Kasumi-1 (cell line): ENCODE measurements around the gene NDE1.
"Not testable (repeated sequence)": the region's sequence is repeated elsewhere in the genome, so short reads cannot be mapped to it uniquely, and the experiment has no call there.

ENCODE experiments used
- DNase-seq, 2 experiments: peaks; one replicate each; lab custom pipeline; 2025; lab: John Stamatoyannopoulos, UW

NDE1 gene, protein sequence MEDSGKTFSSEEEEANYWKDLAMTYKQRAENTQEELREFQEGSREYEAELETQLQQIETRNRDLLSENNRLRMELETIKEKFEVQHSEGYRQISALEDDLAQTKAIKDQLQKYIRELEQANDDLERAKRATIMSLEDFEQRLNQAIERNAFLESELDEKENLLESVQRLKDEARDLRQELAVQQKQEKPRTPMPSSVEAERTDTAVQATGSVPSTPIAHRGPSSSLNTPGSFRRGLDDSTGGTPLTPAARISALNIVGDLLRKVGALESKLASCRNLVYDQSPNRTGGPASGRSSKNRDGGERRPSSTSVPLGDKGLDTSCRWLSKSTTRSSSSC

DNA sequence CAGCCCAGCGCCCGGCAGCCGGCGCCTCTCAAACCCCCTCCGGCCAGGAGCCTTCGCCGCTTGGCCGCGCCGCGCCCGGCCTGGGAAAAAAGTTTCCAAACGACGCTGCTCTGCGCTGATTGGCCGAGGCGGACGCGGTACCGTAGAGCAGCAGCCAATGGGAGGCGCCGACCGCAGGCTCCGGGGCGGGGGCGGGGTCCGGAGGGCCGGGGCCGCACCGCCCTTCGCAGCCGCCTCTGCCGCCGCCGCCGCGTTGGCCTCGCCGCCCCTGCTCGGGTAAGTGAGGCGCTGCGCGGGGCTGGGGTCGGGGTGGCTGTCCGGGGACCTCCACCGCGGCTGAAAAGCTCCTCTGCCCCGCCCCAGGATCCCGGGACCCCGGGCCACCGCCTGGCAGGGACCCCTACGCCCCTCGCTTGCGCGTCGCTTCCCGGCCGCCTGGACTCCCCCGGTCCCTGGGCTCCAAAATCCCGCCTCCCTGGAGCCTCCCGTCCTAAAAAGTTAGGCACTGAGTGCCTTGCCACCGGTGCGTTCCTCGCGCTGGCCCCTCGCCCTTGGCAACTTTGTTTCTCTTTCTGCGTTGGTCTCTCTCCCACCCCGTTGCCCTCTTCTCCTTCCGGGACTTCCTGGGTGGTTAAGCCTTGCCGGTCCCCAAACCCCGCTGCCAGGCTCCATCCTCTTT, at the start of gene NDE1:
TSS of gene NDE1 (plus strand) at position 227 of the 679 bp plus-strand sequence. CDS start 14,534 bp downstream, outside the sequence.
- peak; percentile 43 to 61 for DNase-seq

DNA sequence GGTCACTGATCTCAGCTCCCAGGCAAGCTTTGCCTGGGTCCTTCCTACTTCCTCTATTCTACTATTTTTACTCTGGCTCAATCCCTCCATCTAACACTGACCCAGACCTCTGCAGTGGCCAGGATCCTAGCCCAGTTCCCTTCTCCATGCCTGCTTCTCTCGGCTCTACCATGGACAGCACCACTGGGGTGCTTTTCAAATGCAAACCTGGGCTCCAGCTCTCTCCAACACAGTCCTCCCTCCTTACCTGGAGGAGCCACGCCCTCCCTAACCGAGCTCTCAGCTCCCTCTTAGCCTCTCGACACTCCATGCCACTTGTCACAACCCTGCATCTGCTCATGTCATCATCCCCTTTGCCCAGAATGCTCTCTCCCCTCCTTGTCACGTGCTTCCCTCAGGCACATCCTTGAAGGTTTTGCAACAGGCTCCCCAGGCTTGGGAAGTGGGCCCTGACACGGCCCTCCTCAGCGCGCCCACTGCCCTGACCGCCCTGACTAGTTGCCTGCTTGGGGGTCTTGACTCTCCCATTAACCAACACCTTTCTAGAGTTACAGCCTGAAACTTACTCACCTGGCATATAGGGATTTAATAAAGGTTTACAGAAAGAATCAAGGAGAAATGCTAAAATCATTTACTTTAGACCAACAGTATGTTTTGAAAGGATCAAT, 48.7 kb upstream of the NDE1 start:
- no peak for DNase-seq

DNA sequence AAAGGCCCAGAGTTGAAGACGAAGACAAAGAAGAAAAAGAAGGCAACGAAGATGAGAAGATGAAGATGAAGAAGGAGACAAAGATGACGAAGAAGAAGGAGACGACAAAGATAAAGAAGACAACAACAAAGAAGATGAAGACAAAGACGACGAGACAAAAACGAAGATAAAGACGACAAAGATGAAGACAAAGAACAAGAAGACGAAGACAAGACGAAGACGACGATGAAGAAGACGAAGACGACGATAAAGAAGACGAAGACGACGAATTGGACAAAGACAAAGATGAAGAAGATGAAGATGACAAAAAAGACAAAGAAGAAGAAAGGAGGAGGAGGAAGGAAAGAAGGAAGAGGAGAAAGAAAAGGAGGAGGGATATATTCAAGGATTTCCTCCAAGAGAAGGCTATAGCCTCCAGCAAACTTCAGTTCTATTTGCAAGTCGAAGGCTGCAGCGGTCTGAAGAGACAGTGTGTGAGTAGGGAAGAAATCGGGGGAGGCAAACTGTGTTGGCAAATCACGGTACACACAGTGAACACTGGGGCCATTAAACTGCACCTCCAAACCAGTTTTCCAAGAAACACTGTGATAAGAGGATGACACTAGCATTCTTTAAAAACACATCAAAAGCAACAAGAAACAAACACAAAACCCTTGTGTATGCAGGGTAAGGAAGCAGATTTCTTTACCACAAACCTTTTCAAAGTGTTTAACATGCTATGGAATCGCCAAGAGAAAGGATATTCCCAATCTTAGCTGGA, 47.6 kb upstream of the NDE1 start:
- no peak for DNase-seq

DNA sequence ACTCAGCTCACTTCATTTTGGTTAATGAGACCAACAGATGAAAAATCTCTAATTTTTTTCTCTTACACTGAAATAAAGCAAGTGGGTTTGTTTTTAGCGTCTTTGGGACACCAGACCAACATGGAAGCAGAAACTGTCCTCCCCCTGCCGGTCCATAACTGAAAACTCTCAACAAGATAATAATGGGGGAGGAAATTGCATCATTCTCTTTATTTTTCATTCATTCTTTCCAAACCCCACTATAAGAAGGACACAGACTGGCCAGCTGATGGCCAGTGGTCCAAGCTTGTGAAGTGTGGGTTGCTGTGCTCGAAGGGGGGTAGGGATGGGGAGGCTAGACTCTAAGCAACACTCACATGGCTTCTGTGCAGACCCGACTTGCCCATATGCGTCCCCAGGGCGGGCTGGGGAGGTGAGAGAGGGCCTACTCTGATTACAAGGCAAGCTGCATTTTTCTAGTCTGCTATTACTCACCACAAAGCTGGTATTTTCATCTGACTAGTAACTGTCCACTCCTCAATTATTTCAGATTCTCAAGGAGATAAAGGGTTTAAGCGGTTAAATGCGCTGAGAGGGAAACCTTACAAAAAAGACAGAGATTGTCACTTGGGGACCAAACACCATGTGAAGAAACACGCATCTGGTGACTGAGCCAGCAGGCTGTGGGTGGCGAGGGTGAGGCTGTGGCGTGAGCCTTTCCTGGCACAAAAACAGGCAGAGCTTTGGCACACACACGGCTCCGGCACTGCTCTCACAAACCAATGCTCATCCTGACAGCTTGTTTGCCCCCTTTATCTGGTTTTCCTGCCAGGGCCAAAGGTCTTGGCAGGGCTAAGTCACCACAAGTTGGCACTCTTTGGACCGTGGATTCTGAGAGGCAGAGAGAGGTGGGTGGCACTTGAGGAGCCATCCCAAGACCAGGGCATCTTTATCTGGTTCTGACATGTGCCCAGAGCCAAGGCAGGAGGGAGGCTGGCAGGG, 45.3 kb upstream of the NDE1 start:
- DNase-seq = no peak

DNA sequence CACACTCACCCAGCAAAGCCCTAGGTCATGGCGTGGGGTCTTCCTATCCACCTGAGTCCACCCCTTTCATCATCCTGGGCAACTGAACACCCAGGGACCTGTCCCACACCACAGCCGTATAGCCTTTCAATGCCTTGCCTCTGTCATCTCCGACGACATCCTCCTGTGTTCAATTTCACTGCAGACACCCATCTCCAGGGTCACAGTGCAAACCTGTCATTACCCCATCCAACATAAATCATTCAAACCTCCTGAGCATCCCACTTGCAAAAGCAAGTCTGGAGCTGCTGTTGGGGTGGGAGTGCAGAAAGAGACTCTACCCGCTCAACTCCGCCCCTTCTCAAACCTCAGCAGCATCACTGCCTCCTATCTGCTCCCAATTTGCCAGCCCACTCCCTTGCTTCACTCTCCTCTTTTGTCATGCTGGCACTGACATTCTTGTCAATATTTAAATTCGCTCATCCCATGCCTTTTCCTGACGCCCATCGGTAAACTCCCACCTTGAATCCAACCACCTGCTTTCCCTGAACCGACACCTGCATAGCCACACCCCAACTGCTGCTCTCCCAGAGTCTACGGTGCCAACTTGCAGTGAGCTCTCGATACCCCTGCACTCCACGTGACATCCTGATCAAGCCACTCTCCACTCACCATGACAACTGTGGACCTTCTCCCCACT, 44.1 kb upstream of the NDE1 start:
- no peak for DNase-seq

DNA sequence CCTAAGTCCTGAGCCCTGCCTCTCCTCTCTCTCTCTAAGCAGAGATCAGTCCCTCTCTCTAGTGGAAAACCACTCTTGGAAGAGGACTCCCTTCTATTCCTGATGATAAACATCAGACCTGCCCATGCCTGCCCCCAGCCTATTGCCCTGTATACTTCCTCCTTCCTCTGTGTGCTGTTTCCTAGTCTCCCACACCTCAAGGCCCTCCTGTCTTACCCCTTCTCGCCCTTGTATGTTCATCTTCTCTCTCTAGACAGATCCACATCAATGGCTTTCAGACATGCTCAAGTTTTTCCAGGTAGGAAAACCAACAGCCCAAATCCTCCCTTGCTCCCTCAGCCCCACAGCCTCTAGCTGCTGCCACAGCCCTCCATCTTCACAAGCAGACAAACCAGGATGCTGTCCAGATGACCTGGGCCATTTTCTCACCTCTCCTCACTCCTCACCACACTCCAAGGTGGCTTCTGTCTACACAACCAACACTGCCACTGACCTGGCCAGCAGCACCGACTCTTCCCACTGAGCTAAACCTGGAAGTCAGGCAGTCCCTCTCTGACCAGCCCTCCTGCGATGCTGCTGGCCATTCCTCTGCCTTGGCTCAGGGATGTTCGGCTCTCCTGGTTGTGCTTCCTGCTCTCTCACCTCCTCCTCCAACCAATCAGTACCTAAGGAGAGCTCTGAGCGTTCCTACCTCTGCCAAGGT, 43.4 kb upstream of the NDE1 start:
- no peak for DNase-seq

DNA sequence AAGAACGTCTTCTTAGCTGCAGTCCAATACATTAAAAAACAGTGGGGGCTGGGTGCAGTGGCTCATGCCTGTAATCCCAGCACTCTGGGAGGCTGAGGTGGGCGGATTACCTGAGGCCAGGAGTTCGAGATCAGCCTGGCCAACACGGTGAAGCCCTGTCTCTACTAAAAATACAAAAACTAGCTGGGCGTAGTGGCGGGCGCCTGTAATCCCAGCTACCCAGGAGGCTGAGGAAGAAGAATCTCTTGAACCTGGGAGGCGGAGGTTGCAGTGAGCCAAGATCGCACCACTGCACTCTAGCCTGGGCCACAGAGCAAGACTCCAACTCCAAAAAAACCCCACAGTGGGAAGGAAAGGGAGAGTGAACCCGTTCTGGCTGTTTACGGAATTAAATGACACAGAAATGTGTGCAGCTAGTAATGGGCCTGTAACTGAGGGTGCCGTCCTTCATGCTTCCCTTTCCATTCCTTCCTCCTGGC, 42.8 kb upstream of the NDE1 start:
- DNase-seq = not testable (repeated sequence)

DNA sequence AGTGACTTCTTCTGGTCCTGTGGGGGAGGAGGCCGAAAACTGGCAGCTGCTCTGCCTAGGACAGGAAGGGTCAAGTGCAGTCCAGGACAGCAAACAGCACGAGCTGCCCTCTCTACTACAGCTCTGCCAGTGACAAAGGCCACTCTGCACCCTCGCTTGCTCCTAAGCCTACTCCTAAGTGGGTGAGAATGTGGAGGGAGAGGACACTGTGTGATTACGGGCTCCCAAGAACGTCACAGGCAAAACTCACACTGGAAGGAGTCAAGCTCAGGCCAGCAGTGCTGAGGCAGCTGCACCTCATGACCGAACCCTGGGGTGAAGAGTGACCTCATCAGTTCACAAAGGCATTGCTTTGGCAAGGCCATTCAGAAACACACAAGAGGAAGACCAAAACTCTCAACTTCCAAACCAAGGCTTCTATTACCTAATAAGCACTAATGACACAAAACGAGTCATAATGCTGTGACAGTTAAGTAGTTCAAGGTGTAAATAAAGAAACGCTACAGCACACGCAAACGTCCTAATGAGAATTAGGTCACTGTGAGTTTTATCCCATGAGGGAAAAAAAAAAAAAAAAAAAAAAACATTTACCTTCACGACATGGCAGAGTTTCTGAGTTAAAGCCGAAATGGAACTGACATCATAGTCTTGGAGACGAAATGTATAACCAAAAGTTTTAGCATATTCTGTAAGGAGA, 42.2 kb upstream of the NDE1 start:
- DNase-seq = no peak

DNA sequence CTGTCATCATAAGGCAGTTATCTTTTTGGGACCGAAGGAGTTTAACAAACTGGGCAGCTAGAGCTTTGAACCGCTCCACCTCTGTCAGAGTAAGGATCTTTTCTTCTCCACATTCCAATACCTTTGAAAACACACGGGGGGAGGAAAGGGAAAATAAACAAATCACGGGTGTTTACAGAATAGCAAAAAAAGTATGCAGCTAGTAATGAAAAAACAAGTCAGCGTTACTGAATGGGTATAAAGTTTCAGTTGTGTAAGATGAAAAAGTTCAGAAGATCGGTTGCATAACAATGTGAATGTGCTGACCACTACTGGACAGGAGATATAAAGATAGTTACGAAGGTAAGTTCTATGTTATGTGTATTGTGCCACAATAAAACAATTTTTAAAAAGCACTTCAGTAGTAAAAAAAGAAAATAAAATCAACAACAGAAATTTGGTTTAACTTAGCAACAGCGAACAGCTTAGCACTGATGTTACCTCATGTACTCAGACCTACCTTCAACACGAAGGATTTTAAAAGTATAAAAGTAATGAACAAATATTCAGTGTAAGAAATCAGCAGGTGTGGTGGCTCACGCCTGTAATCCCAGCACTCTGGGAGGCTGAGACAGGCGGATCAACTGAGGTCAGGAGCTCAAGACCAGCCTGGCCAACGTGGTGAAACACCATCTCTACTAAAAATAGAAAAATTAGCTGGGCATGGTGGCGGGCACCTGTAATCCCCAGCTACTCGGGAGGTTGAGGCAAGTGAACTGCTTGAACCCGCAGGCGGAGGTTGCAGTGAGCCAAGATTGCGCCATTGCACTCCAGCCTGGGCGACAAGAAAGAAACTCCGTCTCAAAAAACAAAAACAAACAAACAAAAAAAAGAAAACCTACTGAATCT, 41.4 kb upstream of the NDE1 start:
- no peak for DNase-seq

DNA sequence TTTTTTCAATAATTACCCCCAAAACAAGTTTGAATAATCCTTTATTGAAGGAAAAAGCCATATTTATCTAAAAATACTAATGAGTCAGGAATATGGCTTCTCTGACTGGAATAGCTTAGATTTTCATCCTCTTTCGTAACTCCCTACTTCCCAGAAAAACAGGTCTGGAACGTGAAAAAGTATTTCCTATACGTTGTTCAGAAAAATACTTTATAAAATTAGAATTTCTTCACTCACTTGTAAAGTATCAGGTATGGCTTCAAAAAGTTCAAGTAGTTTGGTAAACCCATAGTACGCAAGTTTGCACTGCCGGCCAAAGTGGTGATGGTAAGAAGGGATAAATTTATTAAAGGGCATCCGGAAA, 40.8 kb upstream of the NDE1 start:
- no peak for DNase-seq

DNA sequence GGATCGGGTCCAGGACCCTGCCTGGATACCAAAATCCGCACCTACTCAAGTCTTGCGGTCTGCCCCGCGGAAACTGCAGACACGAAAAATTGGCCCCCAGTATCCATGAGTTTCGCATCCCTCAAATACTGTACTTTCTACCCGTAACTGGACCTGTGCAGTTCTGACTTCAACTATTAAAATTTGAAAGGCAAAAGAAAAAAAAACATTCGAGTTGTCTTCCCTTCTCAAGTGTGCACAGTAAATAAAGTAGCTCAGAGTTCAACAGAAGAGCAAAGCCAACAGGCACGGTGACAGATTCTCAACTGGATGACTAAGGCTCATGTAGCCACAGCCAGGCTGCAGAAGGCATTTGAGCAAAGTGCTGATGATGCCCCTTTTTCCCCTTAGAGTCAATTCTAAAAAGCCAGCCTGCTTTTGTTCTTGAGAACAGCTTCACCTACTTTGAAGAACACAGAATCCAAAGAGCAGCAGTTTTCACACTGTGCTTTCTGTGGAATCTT, 39.6 kb upstream of the NDE1 start:
- DNase-seq = no peak

DNA sequence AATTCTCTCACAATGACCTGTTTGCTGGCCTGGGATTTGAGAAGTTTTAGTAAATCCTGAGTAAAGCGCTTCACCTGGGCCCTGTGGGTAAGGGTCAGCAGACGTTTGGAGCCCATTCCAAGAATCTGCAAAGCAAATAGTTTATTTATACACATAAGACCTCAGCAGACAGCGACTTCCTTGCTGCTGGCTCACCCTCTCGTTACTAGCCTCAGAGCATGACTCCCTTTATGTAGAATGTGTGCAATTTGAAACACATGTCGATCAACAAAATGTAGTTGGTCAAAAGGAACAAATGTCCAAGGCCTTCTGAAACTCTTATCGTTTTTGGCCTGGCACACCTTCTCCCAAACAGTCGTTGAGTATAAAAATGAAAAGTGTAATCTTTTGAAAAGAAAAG, 38.4 kb upstream of the NDE1 start:
- no peak for DNase-seq

DNA sequence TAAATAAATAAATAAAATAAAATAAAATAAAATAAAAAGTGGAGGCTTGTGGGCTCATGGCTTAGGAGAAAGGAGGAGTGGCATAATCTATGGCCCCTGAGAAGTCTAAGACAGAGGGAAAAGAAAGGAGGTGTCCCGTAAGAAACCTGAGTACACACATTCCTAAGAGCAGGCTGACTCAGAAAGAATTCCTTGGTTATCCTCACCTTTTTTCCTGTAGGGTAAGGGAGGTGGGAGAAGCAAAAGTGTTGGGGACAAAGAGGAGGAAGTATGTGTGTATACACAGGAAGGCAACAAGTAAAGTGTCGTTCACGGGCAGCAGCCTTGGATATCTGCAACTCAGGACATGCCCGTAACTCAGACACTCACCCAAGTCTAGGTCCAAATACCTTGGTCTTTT, 36.4 kb upstream of the NDE1 start:
- DNase-seq = no peak

DNA sequence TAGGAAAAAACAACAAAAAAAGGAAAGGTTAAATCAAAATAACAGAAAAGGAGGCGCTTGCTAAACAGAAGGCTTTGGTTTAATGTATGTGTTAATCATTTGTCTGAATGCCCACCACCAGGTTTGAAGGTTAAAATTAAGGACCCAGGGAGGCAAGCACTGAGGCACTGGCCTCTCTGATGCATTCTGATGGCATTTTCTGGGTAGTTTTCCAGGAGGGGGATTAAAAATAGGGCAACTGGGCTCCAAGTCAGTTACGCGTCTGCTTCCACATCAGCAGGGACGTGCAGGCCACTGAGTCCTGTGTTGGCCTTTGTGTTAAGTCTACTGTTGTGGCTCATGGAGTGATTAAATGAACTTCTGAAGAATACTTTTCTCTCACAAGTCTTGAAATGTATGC, 34.0 kb upstream of the NDE1 start:
- no peak for DNase-seq

DNA sequence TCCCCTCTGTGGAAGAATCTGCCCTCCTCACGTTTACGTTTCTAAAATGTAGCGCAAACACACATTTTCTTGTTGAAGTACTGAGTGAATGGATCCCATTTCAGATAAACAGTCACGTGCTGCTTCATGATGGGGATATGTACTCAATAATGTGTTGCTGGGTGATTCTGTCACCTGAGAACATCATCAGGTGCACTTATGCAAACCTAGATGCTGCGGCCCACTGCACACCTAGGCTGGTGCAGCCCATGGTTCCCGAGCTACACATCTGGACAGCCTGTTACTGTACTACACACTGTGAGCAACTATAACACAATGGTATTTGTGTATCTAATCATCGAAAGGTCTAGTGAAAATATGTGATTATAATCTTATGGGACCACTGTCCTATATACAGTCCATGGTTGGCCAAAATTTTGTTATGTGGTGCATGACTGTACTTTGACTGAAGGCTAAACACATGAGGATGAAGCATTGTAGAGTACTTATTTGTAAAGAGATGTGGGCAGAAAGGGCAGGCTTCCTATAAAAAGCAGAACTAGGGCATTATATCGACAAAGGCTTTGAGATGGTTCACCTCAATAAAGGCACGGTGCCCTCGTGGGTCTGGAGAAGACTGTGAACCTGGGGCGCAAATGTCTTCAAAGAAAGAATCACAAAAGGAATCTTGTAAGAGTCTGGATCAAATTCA, 33.4 kb upstream of the NDE1 start:
- no peak for DNase-seq

DNA sequence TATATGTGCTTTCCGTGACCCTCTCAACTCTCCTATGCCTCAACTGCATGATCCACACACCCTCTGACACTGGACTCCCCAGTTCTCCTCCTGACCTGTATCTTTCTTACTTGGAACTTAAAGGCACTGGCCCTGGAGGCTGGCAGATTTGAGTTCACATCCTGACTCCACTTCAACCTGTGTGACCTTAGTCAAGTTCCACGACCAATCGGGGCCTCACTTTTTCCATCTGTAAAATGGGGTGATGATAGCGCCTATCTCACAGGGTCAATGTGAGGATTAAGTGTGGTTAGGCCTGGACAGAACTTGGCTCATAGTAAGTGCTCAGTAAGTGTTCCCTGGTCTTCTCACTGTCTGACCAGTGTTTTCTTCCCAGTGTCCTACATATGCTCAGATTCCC, 32.1 kb upstream of the NDE1 start:
- no peak for DNase-seq

DNA sequence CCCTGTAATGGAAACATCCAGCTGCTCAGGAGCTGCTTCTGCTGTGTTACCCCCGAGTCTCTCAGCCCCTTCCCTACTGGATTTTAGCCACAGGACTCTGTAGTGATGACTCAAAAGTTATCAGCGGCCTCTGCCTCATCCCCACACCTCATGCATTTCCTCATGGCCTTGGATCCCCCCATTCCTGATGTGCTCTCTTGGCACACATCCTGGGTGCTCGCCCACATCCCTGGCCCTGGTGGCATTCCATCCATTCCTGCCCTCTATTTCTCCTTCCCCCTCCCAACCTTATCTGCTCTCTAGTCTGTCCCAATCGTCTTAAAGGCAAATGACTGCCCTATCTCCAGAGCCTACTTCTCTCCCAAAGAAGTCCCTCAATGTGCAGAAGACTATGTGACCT, 31.7 kb upstream of the NDE1 start:
- no peak for DNase-seq
